ENCODE measurements around the gene ZBTB47. TPM values are rescaled to one million over a fixed set of nuclear protein-coding genes. Genes with fewer than 3 reads are reported as not detected.

ZBTB47 gene
- total RNA-seq, 2 donors from 2014 or later: 4.0 to 9.0 TPM

- intact Hi-C loops (cut with DNase I): no loop called here
- no peak for DNase-seq
Observed at GRCh38 chr3:42662813-42663535, 9.5 kb downstream of the ZBTB47 start.

GRCh38 chr3:42663581-42664437 lies 10.3 kb downstream of the ZBTB47 start:
- Histone ChIP-seq H3K36me3 (no peaks in the 10 kb centered on the region), H3K4me3 (no peak overlapping the region), H3K9ac (ENCODE audit: low read depth in 2 of 2, low read length in 2 of 2) (no peak overlapping the region), H3K27ac (no peak overlapping the region), H3K9me3 (no peaks in the 10 kb centered on the region), H3K27me3 (no peaks in the 10 kb centered on the region), H3K4me1 (no peaks in the 10 kb centered on the region)
- no peak for TF ChIP-seq CTCF (IDR thresholded peaks at IDR 0.05)
- no peak for DNase-seq
- intact Hi-C loops (cut with DNase I): no loop called here

More at GRCh38 chr3:42662813-42663535, 9.5 kb downstream of the ZBTB47 start:
- Histone ChIP-seq H3K4me3 (no peak overlapping the region), H3K4me1 (no peaks in the 10 kb centered on the region), H3K27ac (no peak overlapping the region), H3K27me3 (no peaks in the 10 kb centered on the region), H3K9ac (ENCODE audit: low read depth in 2 of 2, low read length in 2 of 2) (no peak overlapping the region), H3K9me3 (no peaks in the 10 kb centered on the region), H3K36me3 (no peaks in the 10 kb centered on the region)
- TF ChIP-seq CTCF (IDR thresholded peaks at IDR 0.05): no peak

GRCh38 chr3:42664438-42664803 lies 10.9 kb downstream of the ZBTB47 start:
- Histone ChIP-seq H3K9ac (ENCODE audit: low read depth in 2 of 2, low read length in 2 of 2) (no peak overlapping the region), H3K9me3 (no peaks in the 10 kb centered on the region), H3K4me1 (no peaks in the 10 kb centered on the region), H3K36me3 (no peaks in the 10 kb centered on the region), H3K27me3 (no peaks in the 10 kb centered on the region), H3K4me3 (no peak overlapping the region), H3K27ac (no peak overlapping the region)
- intact Hi-C loops (cut with DNase I): no loop called here
- no peak for TF ChIP-seq CTCF (IDR thresholded peaks at IDR 0.05)
- DNase-seq: no peak

- H3K36me3 ChIP-seq: no peaks in the 10 kb centered on the region
- H3K4me3 ChIP-seq: no peak overlapping the region
- H3K27ac ChIP-seq: no peak overlapping the region
- no peaks in the 10 kb centered on the region for H3K4me1 ChIP-seq
- TF ChIP-seq CTCF (IDR thresholded peaks at IDR 0.05): no peak
- H3K9me3 ChIP-seq: no peaks in the 10 kb centered on the region
- no peaks in the 10 kb centered on the region for H3K27me3 ChIP-seq
- intact Hi-C loops (cut with DNase I): no loop called here
- H3K9ac ChIP-seq (ENCODE audit: low read depth in 2 of 2, low read length in 2 of 2): no peak overlapping the region
- DNase-seq: no peak
Observed at GRCh38 chr3:42665050-42665878, 11.8 kb downstream of the ZBTB47 start.

GRCh38 chr3:42666022-42666421 lies 12.5 kb downstream of the ZBTB47 start:
- Histone ChIP-seq H3K27ac (no peak overlapping the region), H3K36me3 (no peaks in the 10 kb centered on the region), H3K4me1 (no peaks in the 10 kb centered on the region), H3K4me3 (no peak overlapping the region), H3K9ac (ENCODE audit: low read depth in 2 of 2, low read length in 2 of 2) (no peak overlapping the region), H3K9me3 (no peaks in the 10 kb centered on the region), H3K27me3 (no peaks in the 10 kb centered on the region)
- no peak for TF ChIP-seq CTCF (IDR thresholded peaks at IDR 0.05)
- intact Hi-C loops (cut with DNase I): no loop called here
- no peak for DNase-seq

Data from colonic mucosa (tissue), 4 donors.